Urothelium cell line (cell line): ENCODE measurements around the gene DOC2B.
"Not testable (repeated sequence)": the region's sequence is repeated elsewhere in the genome, so short reads cannot be mapped to it uniquely, and the experiment has no call there.

Experiments
- DNase-seq: peaks from one replicate; pipeline ENCODE4 v3.0.0; 2011; ENCODE audit warnings: low spot score, mixed read lengths
- FAIRE-seq: peaks from 2 replicates; lab custom pipeline; 2011; peaks lifted over from hg19 to GRCh38; lab: Jason Lieb, UNC

Gene DOC2B

GRCh38 chr17:181245-182049, at the start of gene DOC2B:
Gene DOC2B (minus strand): TSS chr17:181650. CDS start chr17:181479, 171 bp downstream.
- no peak for DNase-seq
- peak; percentile 59 for FAIRE-seq

- DNase-seq (no peak), FAIRE-seq (no peak)
Observed at GRCh38 chr17:230395-230770, 48.9 kb upstream of the DOC2B start.

- DNase-seq (no peak), FAIRE-seq (no peak)
Observed at GRCh38 chr17:229709-230394, 48.4 kb upstream of the DOC2B start.

GRCh38 chr17:228951-229708, 47.7 kb upstream of the DOC2B start:
- DNase-seq (no peak), FAIRE-seq (no peak)

GRCh38 chr17:227946-228615, 46.6 kb upstream of the DOC2B start:
- DNase-seq (no peak), FAIRE-seq (no peak)

GRCh38 chr17:227078-227945, 45.9 kb upstream of the DOC2B start:
- DNase-seq (no peak), FAIRE-seq (no peak)

- DNase-seq: no peak
- no peak for FAIRE-seq
Observed at GRCh38 chr17:226108-227077, 44.9 kb upstream of the DOC2B start.

- DNase-seq: no peak
- no peak for FAIRE-seq
Observed at GRCh38 chr17:225551-225950, 44.1 kb upstream of the DOC2B start.

GRCh38 chr17:224576-224975, 43.1 kb upstream of the DOC2B start:
- not testable (repeated sequence) for DNase-seq, FAIRE-seq

- DNase-seq (no peak), FAIRE-seq (no peak)
Observed at GRCh38 chr17:223723-224471, 42.4 kb upstream of the DOC2B start.

GRCh38 chr17:222172-222571, 40.7 kb upstream of the DOC2B start:
- FAIRE-seq (no peak), DNase-seq (no peak)

- DNase-seq (no peak), FAIRE-seq (no peak)
Observed at GRCh38 chr17:219696-220095, 38.2 kb upstream of the DOC2B start.

- no peak for FAIRE-seq
- DNase-seq: no peak
Observed at GRCh38 chr17:218432-219110, 37.1 kb upstream of the DOC2B start.

GRCh38 chr17:216625-217024, 35.2 kb upstream of the DOC2B start:
- FAIRE-seq: no peak
- no peak for DNase-seq

GRCh38 chr17:215563-216478, 34.4 kb upstream of the DOC2B start:
- DNase-seq, FAIRE-seq: not testable (repeated sequence)

- no peak for DNase-seq
- FAIRE-seq: no peak
Observed at GRCh38 chr17:214881-215331, 33.5 kb upstream of the DOC2B start.
